ENCODE results near the gene APOC3.

The APOC3 gene

DNA sequence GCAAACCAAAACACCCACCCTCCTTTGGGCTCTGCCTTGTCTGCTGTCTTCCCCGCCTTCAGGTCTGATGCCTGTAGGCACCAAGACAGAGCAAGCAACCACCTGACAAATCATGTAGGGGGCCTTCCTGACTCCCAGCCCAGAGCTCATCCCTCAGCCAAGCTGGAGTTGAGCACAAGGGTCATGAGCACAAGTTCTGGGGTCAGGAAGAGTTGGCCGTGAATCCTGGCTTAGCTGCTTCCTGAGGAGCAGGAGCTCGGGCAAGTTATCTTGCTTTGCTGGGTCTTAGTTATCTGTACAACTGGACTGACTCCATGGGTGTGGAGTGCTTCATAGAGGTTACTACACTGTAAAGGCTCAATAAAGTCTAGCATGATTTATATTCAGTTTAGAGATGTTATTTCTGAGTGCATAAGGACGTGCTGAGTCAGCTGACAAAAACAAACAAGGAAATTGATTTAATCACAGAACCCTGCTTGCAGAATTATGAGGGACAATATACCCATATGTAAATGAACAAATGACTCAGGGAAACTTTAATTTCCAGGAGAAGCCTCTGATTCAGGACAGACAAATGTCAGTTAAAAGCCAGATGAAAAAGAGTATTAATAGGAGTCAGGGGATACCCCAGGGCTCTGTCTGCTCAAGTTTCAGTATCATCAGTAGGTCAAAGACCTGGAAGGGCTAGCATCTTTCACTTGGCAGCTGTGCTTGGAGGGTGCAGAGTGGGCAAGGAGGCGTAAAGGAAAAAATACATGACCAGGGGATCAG is 22.7 kb downstream of the APOC3 start:
- no peak for DNase-seq

DNA sequence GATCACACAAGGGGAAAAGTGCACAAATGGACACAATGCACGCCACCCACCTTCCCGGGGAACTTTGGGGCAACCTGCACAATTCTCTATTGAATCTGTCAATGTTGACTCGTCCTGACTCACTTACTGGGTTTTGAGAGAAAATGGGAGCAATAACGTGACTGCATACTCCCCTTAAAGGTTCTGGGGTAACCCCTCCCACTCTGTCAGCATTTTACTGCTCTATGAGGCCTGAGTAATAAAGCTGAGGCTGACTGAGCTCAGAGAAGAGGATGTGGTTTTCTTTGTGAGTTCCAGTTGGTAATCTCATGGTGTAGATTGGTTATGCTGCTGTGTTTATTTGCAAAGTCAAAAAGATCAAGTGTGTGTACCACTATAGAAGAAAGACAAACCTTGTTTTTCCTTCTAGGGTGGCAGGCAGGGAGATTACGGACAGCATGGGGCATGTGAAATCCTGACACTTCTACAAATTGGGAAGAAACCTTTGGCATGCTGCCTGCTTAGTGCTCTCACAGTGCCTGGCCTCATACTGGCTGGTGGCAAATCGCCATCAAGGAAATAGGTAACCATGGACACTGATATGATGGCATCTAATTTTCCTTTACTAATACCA is 23.9 kb downstream of the APOC3 start:
- no peak for DNase-seq

GRCh38 chr11:116855413-116855812 is 25.7 kb downstream of the APOC3 start:
- no peak for DNase-seq

DNA sequence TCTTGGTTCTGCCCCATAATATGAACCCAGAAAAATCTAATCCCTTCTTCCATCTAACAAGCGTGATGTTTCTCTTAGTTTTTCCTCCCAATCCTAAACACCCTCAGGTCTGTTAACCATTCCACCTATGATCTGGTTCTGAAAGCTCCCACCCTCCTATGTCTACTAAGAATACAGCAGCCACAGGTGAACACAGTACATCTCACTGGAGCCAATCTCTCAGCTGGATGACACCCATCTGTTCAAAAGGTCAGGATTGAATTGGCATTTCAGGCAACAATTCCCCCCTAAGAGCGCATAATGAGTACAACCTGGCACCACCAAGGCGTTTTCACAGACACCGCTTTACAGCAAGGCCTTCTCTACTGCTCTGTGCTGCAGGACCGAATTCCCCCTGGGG is 26.7 kb downstream of the APOC3 start:
- no peak for DNase-seq

DNA sequence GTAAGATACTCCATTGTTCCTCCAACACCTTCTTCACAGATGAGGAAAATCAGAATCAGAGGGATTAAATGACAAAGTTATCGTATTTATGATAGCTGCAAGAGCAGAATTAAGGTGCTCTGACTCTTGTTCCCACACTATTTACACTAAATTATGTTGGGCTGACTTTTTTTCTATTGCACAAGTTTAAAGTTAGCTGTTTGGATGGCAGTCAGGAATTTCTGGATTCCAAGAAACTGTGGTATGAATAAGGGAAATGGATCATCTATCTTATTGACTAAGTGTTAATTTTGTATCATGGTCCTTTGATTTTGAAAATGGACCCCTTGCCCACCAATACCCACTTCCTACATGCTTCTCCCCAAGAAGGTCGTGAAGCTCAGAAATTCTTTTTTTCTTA is 27.6 kb downstream of the APOC3 start:
- no peak for DNase-seq

DNA sequence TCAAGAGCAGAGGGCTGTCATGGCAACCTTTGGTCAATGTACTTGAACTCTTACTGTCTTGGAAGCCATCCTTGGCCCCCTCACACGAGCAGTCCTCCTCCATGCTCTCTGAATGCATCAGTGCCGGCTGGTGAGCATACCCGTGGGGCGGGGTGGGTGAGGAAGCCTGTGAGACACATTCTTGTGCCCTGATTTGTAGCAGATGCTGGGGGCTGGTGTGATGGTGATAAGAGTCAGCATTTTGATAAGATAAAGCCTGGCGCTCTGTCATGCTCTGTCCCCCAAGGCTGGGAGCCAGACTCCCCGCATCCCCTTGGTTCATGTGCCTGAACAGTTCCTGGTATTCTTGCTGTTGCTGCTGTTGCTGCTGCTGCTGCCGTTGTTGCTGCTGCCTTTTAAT is 28.2 kb downstream of the APOC3 start:
- no peak for DNase-seq

GRCh38 chr11:116859175-116859574 is 29.5 kb downstream of the APOC3 start:
- no peak for DNase-seq

- DNase-seq, result no peak
These were observed 30.6 kb downstream of the APOC3 start for GRCh38 chr11:116860303-116860702.

DNA sequence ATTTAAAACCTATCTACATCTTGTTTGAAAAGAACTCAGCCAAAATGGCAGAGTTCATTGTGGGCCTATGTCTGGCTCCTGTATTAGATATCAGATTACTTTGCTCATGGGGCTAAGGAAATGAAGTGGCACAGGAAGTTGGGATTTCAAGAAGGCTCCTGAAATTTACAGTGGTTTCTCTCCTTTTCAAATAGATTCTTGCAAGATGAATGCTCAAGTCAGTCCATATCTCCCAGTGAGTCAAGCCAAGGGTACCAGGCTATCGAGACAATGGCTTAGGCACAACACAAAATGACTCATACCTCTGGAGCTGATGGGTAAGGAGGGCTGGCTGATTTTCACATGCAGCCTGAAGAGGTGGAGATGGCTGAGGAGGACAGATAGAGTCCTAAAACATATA is 31.8 kb downstream of the APOC3 start:
- DNase-seq, result no peak

DNA sequence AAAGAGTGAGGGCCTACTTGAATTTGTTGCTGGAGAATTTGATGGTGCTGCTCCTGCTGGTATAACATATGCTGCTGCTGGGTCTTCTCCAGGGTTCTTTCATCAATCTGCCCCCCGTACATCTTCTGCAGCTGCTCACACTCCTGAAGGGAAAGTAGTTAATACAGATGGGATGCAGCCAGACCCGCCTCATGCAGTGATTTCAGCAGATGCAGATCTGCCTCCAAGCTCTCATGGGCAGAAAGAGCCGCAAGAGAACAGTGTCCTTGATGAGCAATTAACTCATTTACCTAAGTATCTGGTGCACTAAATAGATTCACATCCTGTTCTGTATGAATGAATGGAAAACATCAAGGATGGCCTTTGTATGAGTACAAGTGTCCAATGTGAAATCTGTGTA is 32.5 kb downstream of the APOC3 start:
- DNase-seq, result no peak

DNA sequence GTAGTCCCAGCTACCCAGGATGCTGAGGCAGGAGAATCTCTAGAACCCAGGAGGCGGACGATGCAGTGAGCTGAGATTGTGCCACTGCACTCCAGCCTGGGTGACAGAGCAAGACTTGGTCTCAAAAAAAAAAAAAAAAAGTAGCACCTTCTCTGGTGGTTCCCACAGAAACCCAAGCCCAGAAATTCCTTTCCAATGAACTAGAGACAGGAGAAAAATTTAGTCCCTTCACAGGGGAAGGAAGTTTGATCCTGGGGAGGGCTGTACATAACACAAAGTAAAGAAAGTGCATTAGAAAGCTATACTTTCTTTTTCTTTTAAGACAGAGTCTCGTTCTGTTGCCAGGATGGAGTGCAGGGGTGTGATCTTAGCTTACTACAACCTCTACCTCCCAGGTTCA is 33.2 kb downstream of the APOC3 start:
- DNase-seq, result no peak

DNA sequence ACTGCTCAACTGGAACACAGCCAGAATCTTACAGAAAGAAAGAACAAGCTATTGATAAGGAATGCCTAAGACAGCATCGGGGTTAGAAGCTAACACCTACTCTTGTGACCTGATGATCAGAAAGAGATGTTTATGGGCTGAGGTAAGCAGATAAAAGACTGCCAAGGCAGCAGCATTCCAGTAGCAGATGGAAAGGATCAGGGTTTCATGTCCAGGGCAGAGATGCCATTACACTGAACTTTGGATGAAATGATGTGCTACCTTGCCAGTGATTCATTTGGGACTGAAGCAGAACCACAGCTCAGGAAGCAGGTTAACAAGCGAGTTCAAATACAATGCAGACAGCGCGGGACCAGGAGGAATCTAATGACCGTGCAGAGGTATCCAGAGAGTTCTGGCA is 34.8 kb downstream of the APOC3 start:
- no peak for DNase-seq

DNA sequence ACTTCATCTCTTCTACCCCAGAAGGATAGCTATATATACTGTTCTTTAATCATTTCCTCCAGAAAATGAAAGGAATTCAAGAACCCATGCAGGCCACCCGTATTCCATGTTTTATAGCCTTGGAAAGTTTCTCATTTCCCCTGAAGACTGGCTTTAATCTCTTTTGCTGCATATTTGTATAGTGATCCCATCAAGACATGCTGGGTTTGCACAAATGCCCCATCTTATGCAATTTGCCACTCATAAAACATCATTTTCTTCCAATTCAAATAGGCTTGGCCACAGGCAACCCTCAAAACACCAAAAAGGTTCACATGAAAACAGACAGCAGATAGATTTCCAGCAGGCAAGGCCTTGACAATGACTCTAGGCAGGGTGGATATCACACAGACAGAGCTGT is 36.0 kb downstream of the APOC3 start:
- no peak for DNase-seq

DNA sequence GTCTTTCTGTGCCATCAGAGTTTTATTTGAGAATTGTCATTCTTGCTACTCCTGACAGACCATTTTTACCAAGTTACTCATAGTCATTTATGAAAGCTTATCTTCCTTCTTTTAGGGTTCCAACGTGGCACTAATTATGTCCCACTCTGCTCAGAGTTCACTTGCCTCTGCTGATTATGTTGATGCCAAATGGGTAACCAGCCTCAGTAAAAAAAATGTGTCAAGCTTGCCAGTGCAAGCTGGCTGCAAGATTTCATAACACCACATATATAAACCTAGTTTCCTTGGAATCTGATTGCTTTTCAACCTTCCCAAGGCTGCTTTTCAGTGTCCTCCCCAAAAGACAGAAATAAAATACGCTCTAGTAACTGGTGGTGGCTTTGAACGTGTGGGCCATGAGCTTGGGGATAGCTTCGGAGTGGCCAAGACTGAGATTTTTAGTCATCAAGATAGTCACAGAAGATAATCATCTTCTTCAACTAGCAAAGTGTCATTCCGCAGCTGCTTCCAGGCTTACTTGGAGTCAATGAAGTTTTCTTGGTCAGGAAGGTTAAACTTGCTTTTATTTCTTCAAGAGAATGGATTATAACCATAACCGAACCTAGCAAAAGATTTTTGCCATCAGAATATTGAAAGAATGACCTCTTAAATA is 37.2 kb downstream of the APOC3 start:
- DNase-seq, result no peak

- DNase-seq, result no peak
These were observed 37.9 kb downstream of the APOC3 start for GRCh38 chr11:116867619-116868018.

DNA sequence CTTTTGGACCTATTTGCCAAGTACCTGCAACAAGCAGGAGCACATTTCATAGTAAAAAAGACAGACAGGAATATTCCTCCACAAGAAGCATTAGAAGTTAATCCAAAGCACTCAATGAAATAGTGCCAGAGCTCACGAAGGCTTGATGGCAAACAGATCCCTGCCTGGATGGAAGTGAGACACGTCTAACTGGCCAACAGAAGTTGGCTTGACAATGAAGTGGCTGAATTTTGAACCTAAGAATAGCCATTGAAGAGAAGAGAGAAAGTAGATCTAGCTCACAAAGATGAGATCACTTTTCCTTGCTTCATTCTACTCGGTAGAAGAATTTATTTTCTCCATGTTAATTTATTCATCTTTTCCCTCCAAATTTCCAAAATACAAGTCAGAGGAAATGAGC is 38.4 kb downstream of the APOC3 start:
- no peak for DNase-seq

GRCh38 chr11:116869610-116870009 is 39.9 kb downstream of the APOC3 start:
- no peak for DNase-seq

- DNase-seq, result no peak
These were observed 40.3 kb downstream of the APOC3 start for GRCh38 chr11:116870054-116870453.

GRCh38 chr11:116871248-116871647 is 41.5 kb downstream of the APOC3 start:
- DNase-seq, result no peak

- no peak for DNase-seq
These were observed 43.7 kb downstream of the APOC3 start for GRCh38 chr11:116873381-116873780.

DNA sequence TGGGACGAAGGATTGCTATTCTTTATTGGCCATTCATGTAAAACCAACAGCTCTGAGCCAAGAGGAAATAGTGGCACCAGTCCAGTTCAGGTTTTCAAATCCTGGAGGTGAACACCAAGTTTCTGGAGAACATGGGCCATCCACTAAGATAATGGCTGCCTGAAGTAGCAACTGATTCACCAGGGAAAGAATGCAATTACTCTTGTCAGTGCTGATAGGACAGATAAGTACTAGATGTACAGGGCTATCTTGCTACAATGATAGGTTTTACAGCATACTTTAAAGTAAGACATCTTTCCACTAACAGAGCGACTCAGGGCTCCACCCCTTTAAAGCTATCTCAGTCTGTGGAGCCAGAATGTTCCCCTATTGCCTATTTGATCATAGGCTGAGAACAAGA is 44.5 kb downstream of the APOC3 start:
- DNase-seq, result no peak

DNA sequence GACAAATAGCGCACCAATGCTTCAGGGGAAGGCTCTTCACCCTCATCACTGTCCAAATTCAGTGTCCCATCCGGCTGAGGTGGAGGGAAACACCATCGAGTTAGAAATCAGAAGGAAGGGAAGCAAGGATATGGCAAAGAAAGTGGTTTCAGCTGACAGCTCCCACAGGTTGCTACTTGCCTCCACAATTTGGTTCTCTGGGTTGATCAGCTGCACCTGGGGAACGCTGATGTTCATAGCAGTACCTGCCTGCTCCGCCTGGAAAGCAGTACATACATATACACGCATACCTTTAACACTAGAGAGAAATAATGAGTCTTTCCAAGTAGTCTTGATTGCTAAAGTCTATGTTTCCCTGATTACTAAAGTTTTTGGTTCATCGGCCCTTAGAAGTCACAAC is 45.5 kb downstream of the APOC3 start:
- no peak for DNase-seq

- DNase-seq, result no peak
These were observed 46.9 kb downstream of the APOC3 start for GRCh38 chr11:116876656-116877055.

All from NCI-H187 treated with DMSO at 0.1 percent for 48 hours (cell line).